Heart left ventricle (tissue), 16 donors: Measurements from ENCODE around the gene C3. TPM values are rescaled to one million over a fixed set of nuclear protein-coding genes. Genes with fewer than 3 reads are reported as not detected.

ENCODE experiments used
- ATAC-seq, 4 donors: fragments of 200-7000 bp; cut with Tn5 transposase; one replicate each; pipeline ENCODE4 v1.9.1; 2020 to 2022; ENCODE audit warnings: moderate library complexity in 4 of 4, mild to moderate bottlenecking in 3 of 4, moderate number of reproducible peaks in 1 of 4
- DNase-seq, 5 donors: peaks; one replicate each; pipeline ENCODE4 v3.0.0-alpha.2; 2020
- H3K27ac ChIP-seq, 12 donors: fragments of 200-600 bp; sonication (generic) in 4 of 12; one replicate each; pipeline versions ENCODE4 v1.5.0 to v1.8.0; 2016 to 2022; ENCODE audit warnings: mild to moderate bottlenecking in 2 of 12
- H3K27me3 ChIP-seq, 9 donors: fragments of 200-600 bp; sonication (generic) in 2 of 9; one replicate each; pipeline versions ENCODE4 v1.5.1 to v1.8.0; 2016 to 2022; ENCODE audit warnings: mild to moderate bottlenecking in 3 of 9
- H3K36me3 ChIP-seq, 9 donors: fragments of 200-600 bp; sonication (generic) in 2 of 9; one replicate each; pipeline versions ENCODE4 v1.5.0 to v1.8.0; 2018 to 2022; ENCODE audit warnings: mild to moderate bottlenecking in 2 of 9
- H3K4me1 ChIP-seq, 12 donors: fragments of 200-600 bp; sonication (generic) in 4 of 12; one replicate each; pipeline versions ENCODE4 v1.5.0 to v1.8.0; 2016 to 2022; ENCODE audit warnings: mild to moderate bottlenecking in 3 of 12
- H3K4me3 ChIP-seq, 12 donors: fragments of 200-600 bp; sonication (generic) in 4 of 12; one replicate each; pipeline versions ENCODE4 v1.5.0 to v1.8.0; 2017 to 2022; ENCODE audit warnings: mild to moderate bottlenecking in 9 of 12, moderate library complexity in 4 of 12
- H3K9me3 ChIP-seq, 12 donors: fragments of 200-600 bp; sonication (generic) in 4 of 12; one replicate each; pipeline versions ENCODE4 v1.5.0 to v1.8.0; 2016 to 2022; ENCODE audit warnings: mild to moderate bottlenecking in 1 of 12
- POLR2A ChIP-seq, 2 donors: fragments of 450-650 bp; IDR thresholded peaks; one replicate each; pipeline ENCODE4 v1.6.1; 2017; ENCODE audit warnings: antibody characterized with exemption in 2 of 2, mild to moderate bottlenecking in 2 of 2, moderate library complexity in 2 of 2
- WGBS, 4 donors: extraction: QIAGEN DNeasy Blood & Tissue Kit in 2 of 4; methylation state at CpG; one replicate each; pipeline versions ENCODE4 v1.1.5 to v1.1.7; 2013 to 2018; 5-methylcytosine and 5-hydroxymethylcytosine counted together
- intact Hi-C, 10 donors: fragments of 100-400 bp; cut with DNase I; formaldehyde crosslinking; loops; one replicate each; pipeline versions ENCODE4 v1.11.1 to v1.14.2; 2022
- polyA plus RNA-seq, 2 donors: library from polyadenylated mRNA; stranded (reverse); fragments of 200-250 nt; gene quantifications; one replicate each; pipeline ENCODE4 v1.2.3, GENCODE V29; 2013
- total RNA-seq, 9 donors: library from RNA; depleted of rRNA in 2 of 9; stranded (reverse); fragments of >200 nt in 2 of 9; fragmentation: NEBNext Ultra II Directional in 3 of 9; extraction: Animal tissue kit (Norgen Biotek cat#: 25700) in 3 of 9; gene quantifications; one replicate each; pipeline versions ENCODE4 v1.1.0 to v1.2.4, GENCODE V29; 2016 to 2023
- TF ChIP-seq, protein P1 (sequence below), 12 donors: fragments of 200-600 bp; sonication (generic) in 4 of 12; IDR thresholded peaks; one replicate each; pipeline versions ENCODE4 v1.5.0 to v1.8.0; 2018 to 2022; ENCODE audit warnings: antibody characterized with exemption in 12 of 12, mild to moderate bottlenecking in 5 of 12
- donor health status: ischemic (EF 13 %, LVEDD 7.1; RV severe dilation, severe dysfunction).
- donor health status: healthy with polysubstance abuse.
- donor health status: DM: no; HTN: yes; CAD: no.
- donor health status: DM: no; HTN: no; CAD: no.
- donor health status: ischemic (EF 25% LVEDD 6.9; RV normal size, moderate dysfunction).
- donor health status: ischemic (EF 25% LVEDD 5.7; RV mildly dilated, moderate dysfunction).
- donor health status: healthy.
- donor health status: DM: yes; HTN: yes; CAD: no.
- donor health status: ischemic (EF 35%, LVEDD 5.7; RV mildly dilated, moderate dysfunction).
- donor health status: nonischemic (EF 11% LVEDD 7.7; RV severe dilation, severe dysfunction).
- donor health status: DM: yes; HTN: yes; CAD: no.
- donor health status: PGD.
- donor health status: ischemic (EF 29% LVEDD 5.4; RV normal size, mild dysfunction).
- donor health status: nonischemic (EF 23%, LVEDD 6.1; RV moderate dilation, normal function).

The C3 gene
- total and polyA plus RNA-seq, 11 donors: 31.7 to 1,888 (median 81.0) TPM

DNA sequence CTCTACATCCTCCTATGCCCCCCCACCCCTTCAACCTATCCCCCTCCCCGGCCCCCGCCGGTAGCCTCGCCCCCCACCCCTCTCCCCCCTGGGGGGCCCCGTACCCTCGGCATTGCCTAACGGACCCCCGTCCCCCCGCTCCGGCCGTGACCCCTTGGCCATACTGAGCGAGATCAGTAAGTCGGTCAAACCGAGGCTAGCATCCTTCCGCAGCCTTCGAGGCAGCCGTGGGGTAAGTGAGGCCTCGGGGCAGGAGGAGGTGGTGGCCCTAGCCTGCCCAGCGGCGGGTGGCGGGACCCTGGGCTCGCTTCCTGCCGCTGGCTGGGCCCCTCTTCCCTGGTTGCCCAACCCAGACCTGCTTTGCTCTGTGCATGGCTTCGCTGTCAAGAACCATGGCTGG, 25.5 kb upstream of the C3 start:
- ATAC-seq (no peak), DNase-seq (no peak)
- intact Hi-C loops: loop anchor here in 1 of 10 donors (10.0 kb wide), 2 partner anchors 221 to 371 kb away; partner anchors contain the start of genes ALKBH7 and PSPN
- 92 to 96% (median 94%) methylated on average over 11 to 24 of the region's 24 CpGs for WGBS, 4 donors
- Histone ChIP-seq H3K27ac (peak overlapping the region in 4 of 12 donors; percentile 45 to 95 (median 81)), H3K36me3 (peaks cover 0 to 86% (median 72%) of the 10 kb centered on the region in 9 donors), H3K27me3 (no peaks in the 10 kb centered on the region), H3K4me3 (no peak overlapping the region), H3K4me1 (peaks cover 11 to 52% (median 33%) of the 10 kb centered on the region in 12 donors), H3K9me3 (no peaks in the 10 kb centered on the region)
- no peak for TF ChIP-seq POLR2A (IDR thresholded peaks at IDR 0.05)
- TF ChIP-seq, protein P1, sequence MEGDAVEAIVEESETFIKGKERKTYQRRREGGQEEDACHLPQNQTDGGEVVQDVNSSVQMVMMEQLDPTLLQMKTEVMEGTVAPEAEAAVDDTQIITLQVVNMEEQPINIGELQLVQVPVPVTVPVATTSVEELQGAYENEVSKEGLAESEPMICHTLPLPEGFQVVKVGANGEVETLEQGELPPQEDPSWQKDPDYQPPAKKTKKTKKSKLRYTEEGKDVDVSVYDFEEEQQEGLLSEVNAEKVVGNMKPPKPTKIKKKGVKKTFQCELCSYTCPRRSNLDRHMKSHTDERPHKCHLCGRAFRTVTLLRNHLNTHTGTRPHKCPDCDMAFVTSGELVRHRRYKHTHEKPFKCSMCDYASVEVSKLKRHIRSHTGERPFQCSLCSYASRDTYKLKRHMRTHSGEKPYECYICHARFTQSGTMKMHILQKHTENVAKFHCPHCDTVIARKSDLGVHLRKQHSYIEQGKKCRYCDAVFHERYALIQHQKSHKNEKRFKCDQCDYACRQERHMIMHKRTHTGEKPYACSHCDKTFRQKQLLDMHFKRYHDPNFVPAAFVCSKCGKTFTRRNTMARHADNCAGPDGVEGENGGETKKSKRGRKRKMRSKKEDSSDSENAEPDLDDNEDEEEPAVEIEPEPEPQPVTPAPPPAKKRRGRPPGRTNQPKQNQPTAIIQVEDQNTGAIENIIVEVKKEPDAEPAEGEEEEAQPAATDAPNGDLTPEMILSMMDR (IDR thresholded peaks at IDR 0.05): no peak

DNA sequence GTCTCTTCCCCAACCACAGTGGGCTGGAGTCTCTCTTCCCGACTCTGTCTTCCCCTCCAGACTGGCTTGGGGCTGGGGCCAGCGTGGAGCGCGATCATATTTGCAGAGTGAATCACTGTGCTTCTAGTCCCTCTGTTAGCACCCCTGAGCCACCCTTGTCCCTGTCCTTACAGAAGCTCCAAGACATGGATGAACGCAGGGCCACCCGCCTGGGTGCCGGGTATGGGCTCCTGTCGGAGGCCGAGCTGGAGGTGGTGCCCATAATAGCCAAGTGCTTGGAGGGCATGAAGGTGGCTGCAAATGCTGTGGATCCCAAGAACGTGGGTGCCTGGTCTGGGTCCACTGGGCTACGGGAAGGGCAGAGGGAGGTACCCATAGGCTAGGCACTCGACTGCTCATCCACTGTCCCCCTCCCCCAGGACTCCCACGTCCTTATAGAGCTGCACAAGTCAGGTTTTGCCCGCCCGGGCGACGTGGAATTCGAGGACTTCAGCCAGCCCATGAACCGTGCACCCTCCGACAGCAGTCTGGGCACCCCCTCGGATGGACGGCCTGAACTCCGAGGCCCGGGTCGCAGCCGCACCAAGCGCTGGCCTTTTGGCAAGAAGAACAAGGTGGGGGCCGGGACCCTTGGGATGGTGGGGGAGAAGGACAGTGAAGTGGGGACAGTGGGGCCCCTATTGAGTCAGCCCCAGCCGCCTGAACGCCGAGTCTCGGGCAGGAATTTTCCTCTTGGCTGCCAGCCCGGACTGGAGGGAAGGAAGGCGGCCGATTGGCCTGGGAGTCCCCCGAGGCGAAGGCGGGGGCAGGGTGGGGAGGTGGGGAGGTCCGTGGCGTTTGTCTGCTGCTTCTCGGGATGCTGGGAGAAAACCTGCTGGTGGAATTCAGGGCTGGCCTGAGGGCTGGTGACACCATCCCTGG, 24.2 kb upstream of the C3 start:
- Histone ChIP-seq H3K27me3 (no peaks in the 10 kb centered on the region), H3K27ac (peak overlapping the region; percentile 53 to 95 (median 82)), H3K36me3 (peaks cover 0 to 73% (median 59%) of the 10 kb centered on the region in 9 donors), H3K9me3 (no peaks in the 10 kb centered on the region), H3K4me1 (peaks cover 11 to 56% (median 35%) of the 10 kb centered on the region in 12 donors), H3K4me3 (peak overlapping the region in 7 of 12 donors; percentile 5 to 27 (median 20))
- intact Hi-C loops: loop anchor here in 1 of 10 donors (5.0 to 10.0 kb wide), 3 partner anchors 118 to 370 kb away; partner anchors contain the start of genes ALKBH7 and PSPN
- 16 to 56% (median 28%) methylated on average over 8 to 41 of the region's 41 CpGs for WGBS, 4 donors
- TF ChIP-seq POLR2A (IDR thresholded peaks at IDR 0.05): no peak
- TF ChIP-seq, protein P1 (IDR thresholded peaks at IDR 0.05): no peak
- DNase-seq: peak; percentile 94 to 95 (median 94)
- ATAC-seq: peak; percentile 88 to 92 (median 90)

DNA sequence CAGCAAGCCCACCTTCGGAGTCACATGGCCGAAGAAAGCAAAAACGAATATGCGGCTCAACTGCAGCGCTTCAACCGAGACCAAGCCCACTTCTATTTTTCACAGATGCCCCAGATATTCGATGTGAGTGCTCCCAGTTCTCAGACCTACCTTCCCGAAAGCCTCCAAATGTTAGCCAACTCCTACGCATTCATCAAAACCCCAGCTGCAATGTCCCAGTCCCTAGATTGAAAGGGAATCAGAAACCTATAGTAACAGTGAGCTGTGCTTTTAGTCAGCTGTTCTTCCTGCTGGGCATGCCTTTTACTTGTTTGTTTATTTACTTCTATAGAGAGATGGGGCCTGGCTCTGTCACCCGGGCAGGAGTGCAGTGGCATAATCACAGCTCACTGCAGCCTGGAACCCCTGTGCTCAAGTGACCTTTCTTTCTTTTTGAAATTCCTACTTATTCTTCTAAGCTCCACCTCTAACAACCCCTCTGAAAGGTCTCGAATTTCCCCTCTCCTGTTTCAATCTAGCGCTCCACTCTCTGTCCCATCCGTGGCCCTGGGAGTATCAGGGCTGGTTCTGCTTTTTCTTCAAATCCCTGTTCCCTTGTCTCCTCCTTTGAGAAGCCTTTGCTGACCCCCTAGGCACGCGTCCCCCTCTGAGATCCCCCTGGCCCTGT, 23.4 kb upstream of the C3 start:
- peak overlapping the region; percentile 53 to 95 (median 82) for H3K27ac ChIP-seq
- 88 to 91% (median 89%) methylated on average over 15 of the region's 15 CpGs for WGBS, 4 donors
- H3K36me3 ChIP-seq: peaks cover 0 to 65% (median 51%) of the 10 kb centered on the region in 9 donors
- H3K4me1 ChIP-seq: peaks cover 11 to 60% (median 39%) of the 10 kb centered on the region in 12 donors
- H3K9me3 ChIP-seq: no peaks in the 10 kb centered on the region
- intact Hi-C loops: loop anchor here in 1 of 10 donors (5.0 to 10.0 kb wide), 3 partner anchors 118 to 369 kb away; partner anchors contain the start of genes ALKBH7 and PSPN
- H3K4me3 ChIP-seq: peak overlapping the region in 2 of 12 donors; percentile 12 to 22
- TF ChIP-seq POLR2A (IDR thresholded peaks at IDR 0.05): no peak
- TF ChIP-seq, protein P1 (IDR thresholded peaks at IDR 0.05): no peak
- ATAC-seq (no peak), DNase-seq (no peak)
- no peaks in the 10 kb centered on the region for H3K27me3 ChIP-seq
